CD4-positive, alpha-beta T cell (primary cell): ENCODE data around the gene SMIM34. TPM values are rescaled to one million over a fixed set of nuclear protein-coding genes. Genes with fewer than 3 reads are reported as not detected.
"Not testable (repeated sequence)": the region's sequence is repeated elsewhere in the genome, so short reads cannot be mapped to it uniquely, and the experiment has no call there.

Source experiments
- ATAC-seq: fragments of 200-7000 bp; cut with Tn5 transposase; one replicate; pipeline ENCODE4 v1.10.0; 2022; ENCODE audit warnings: mild to moderate bottlenecking; ENCODE audit not compliant: poor library complexity
- CTCF ChIA-PET: fragments of 350-600 bp; sonication (Branson Sonifier 250); formaldehyde crosslinking; loops from one replicate; lab custom pipeline; 2021; ENCODE audit warnings: antibody characterized with exemption, inconsistent platforms; lab: Charles Lee
- POLR2A ChIA-PET: fragments of 350-600 bp; sonication (Branson Sonifier 250); formaldehyde crosslinking; loops from one replicate; lab custom pipeline; 2021; ENCODE audit warnings: antibody characterized with exemption, inconsistent platforms; lab: Charles Lee
- DNase-seq, 14 experiments: peaks; one replicate each; pipeline ENCODE4 v3.0.0-alpha.2; 2013 to 2020; ENCODE audit warnings: mixed read lengths in 2 of 14
- H3K27ac ChIP-seq, 2 donors: one replicate each; pipeline versions ENCODE4 v1.5.1 to v1.7.0; 2013; ENCODE audit warnings: low read length in 2 of 2, low read depth in 1 of 2, mild to moderate bottlenecking in 1 of 2
- H3K27me3 ChIP-seq, 2 experiments: 1 replicate in 1 of 2; 2 replicates in 1 of 2; pipeline versions ENCODE4 v1.6.1 to v1.7.0; 2013; ENCODE audit warnings: low read length in 2 of 2, control low read depth in 1 of 2, mild to moderate bottlenecking in 1 of 2, moderate library complexity in 1 of 2; ENCODE audit not compliant: insufficient read depth in 2 of 2, control insufficient read depth in 1 of 2
- H3K36me3 ChIP-seq: one replicate; pipeline ENCODE4 v1.6.1; 2013; ENCODE audit warnings: low read length, control low read depth; ENCODE audit not compliant: insufficient read depth
- H3K4me1 ChIP-seq: one replicate; pipeline ENCODE4 v1.6.1; 2013; ENCODE audit warnings: low read length, control low read depth; ENCODE audit not compliant: insufficient read depth
- H3K4me3 ChIP-seq: one replicate; pipeline ENCODE4 v1.5.1; 2013; ENCODE audit warnings: mild to moderate bottlenecking, low read length, moderate library complexity
- H3K9me3 ChIP-seq, 2 experiments: 1 replicate in 1 of 2; 2 replicates in 1 of 2; pipeline versions ENCODE4 v1.6.1 to v1.7.0; 2013; ENCODE audit warnings: low read length in 2 of 2, mild to moderate bottlenecking in 2 of 2, control low read depth in 1 of 2, moderate library complexity in 1 of 2; ENCODE audit not compliant: control insufficient read depth in 1 of 2, insufficient read depth in 1 of 2
- H3K27ac Mint-ChIP-seq: one replicate; pipeline ENCODE4 v1.8.0; 2020; ENCODE audit warnings: mixed read lengths
- H3K27me3 Mint-ChIP-seq: one replicate; pipeline ENCODE4 v1.8.0; 2021; ENCODE audit warnings: mixed read lengths
- H3K36me3 Mint-ChIP-seq: one replicate; pipeline ENCODE4 v1.8.0; 2021; ENCODE audit warnings: low read depth, mixed read lengths
- H3K4me1 Mint-ChIP-seq: one replicate; pipeline ENCODE4 v1.8.0; 2021; ENCODE audit warnings: low read depth, mixed read lengths
- H3K4me3 Mint-ChIP-seq: one replicate; pipeline ENCODE4 v1.8.0; 2020; ENCODE audit warnings: mild to moderate bottlenecking, mixed read lengths
- H3K9me3 Mint-ChIP-seq: one replicate; pipeline ENCODE4 v1.8.0; 2020; ENCODE audit warnings: mixed read lengths
- intact Hi-C, 2 experiments: fragments of 100-400 bp; cut with DNase I in 1 of 2; cut with micrococcal nuclease in 1 of 2; formaldehyde crosslinking; loops; one replicate each; pipeline versions ENCODE4 v1.15.1 to v1.9.0; 2023 to 2025; cut with DNase I, micrococcal nuclease
- total RNA-seq, 174 experiments: library from RNA in 2 of 174; stranded (reverse) in 2 of 174; gene quantifications; one replicate each; pipeline ENCODE4 v1.2.3 and lab custom pipeline; 2021 to 2026

SMIM34 gene
- total RNA-seq, 2 experiments from 2014 or later: not detected

- H3K4me1 Mint-ChIP-seq, DNase-seq, H3K27ac ChIP-seq, H3K4me3 Mint-ChIP-seq, H3K4me1 ChIP-seq, H3K4me3 ChIP-seq, H3K9me3 ChIP-seq, H3K27me3 ChIP-seq, ATAC-seq, H3K27me3 Mint-ChIP-seq, POLR2A ChIA-PET, H3K36me3 Mint-ChIP-seq, H3K27ac Mint-ChIP-seq, CTCF ChIA-PET, H3K9me3 Mint-ChIP-seq, H3K36me3 ChIP-seq, intact Hi-C loops: not testable (repeated sequence)
Observed at GRCh38 chr21:34443486-34443885, 19.7 kb upstream of the SMIM34 start.

GRCh38 chr21:34429710-34430109 lies 6.0 kb upstream of the SMIM34 start:
- ATAC-seq, H3K9me3 ChIP-seq, H3K4me1 Mint-ChIP-seq, H3K27ac ChIP-seq, H3K4me3 Mint-ChIP-seq, intact Hi-C loops, H3K4me1 ChIP-seq, H3K27ac Mint-ChIP-seq, H3K9me3 Mint-ChIP-seq, H3K27me3 Mint-ChIP-seq, CTCF ChIA-PET, H3K36me3 Mint-ChIP-seq, H3K27me3 ChIP-seq, DNase-seq, H3K36me3 ChIP-seq, H3K4me3 ChIP-seq, POLR2A ChIA-PET: not testable (repeated sequence)

GRCh38 chr21:34428441-34428840 lies 4.7 kb upstream of the SMIM34 start:
- H3K36me3 Mint-ChIP-seq, ATAC-seq, H3K27ac Mint-ChIP-seq, H3K4me3 Mint-ChIP-seq, H3K4me1 Mint-ChIP-seq, H3K27me3 Mint-ChIP-seq, H3K27ac ChIP-seq, POLR2A ChIA-PET, H3K9me3 Mint-ChIP-seq, H3K27me3 ChIP-seq, DNase-seq, H3K4me3 ChIP-seq, H3K9me3 ChIP-seq, H3K36me3 ChIP-seq, intact Hi-C loops, CTCF ChIA-PET, H3K4me1 ChIP-seq: not testable (repeated sequence)

- H3K4me1 ChIP-seq, H3K27me3 Mint-ChIP-seq, H3K4me3 ChIP-seq, ATAC-seq, POLR2A ChIA-PET, DNase-seq, CTCF ChIA-PET, H3K27me3 ChIP-seq, H3K36me3 Mint-ChIP-seq, H3K36me3 ChIP-seq, H3K27ac Mint-ChIP-seq, H3K4me1 Mint-ChIP-seq, H3K9me3 Mint-ChIP-seq, intact Hi-C loops, H3K9me3 ChIP-seq, H3K27ac ChIP-seq, H3K4me3 Mint-ChIP-seq: not testable (repeated sequence)
Observed at GRCh38 chr21:34427339-34427738, 3.6 kb upstream of the SMIM34 start.

- H3K4me1 Mint-ChIP-seq, CTCF ChIA-PET, POLR2A ChIA-PET, H3K9me3 ChIP-seq, H3K4me1 ChIP-seq, H3K27ac Mint-ChIP-seq, H3K36me3 Mint-ChIP-seq, intact Hi-C loops, H3K4me3 ChIP-seq, ATAC-seq, H3K36me3 ChIP-seq, H3K27ac ChIP-seq, H3K27me3 Mint-ChIP-seq, DNase-seq, H3K9me3 Mint-ChIP-seq, H3K27me3 ChIP-seq, H3K4me3 Mint-ChIP-seq: not testable (repeated sequence)
Observed at GRCh38 chr21:34417448-34418077, 6.2 kb downstream of the SMIM34 start.

- H3K4me3 Mint-ChIP-seq, H3K4me1 Mint-ChIP-seq, intact Hi-C loops, H3K9me3 Mint-ChIP-seq, DNase-seq, H3K27me3 Mint-ChIP-seq, ATAC-seq, CTCF ChIA-PET, H3K4me1 ChIP-seq, H3K9me3 ChIP-seq, H3K27ac ChIP-seq, H3K36me3 ChIP-seq, H3K36me3 Mint-ChIP-seq, H3K4me3 ChIP-seq, H3K27me3 ChIP-seq, H3K27ac Mint-ChIP-seq, POLR2A ChIA-PET: not testable (repeated sequence)
Observed at GRCh38 chr21:34407294-34407693, 16.5 kb downstream of the SMIM34 start.

GRCh38 chr21:34406676-34407075 lies 17.1 kb downstream of the SMIM34 start:
- H3K4me1 ChIP-seq, H3K4me3 ChIP-seq, H3K27me3 ChIP-seq, POLR2A ChIA-PET, H3K4me3 Mint-ChIP-seq, H3K27ac Mint-ChIP-seq, H3K9me3 ChIP-seq, ATAC-seq, H3K9me3 Mint-ChIP-seq, CTCF ChIA-PET, H3K27ac ChIP-seq, H3K4me1 Mint-ChIP-seq, H3K36me3 ChIP-seq, DNase-seq, H3K36me3 Mint-ChIP-seq, intact Hi-C loops, H3K27me3 Mint-ChIP-seq: not testable (repeated sequence)
